Activated naive CD8-positive, alpha-beta T cell treated with anti-CD3 and anti-CD28 coated beads, Interleukin-2, amount 50 U/mL, for 16 hours (primary cell): ENCODE results near the gene TTC17.
"Not testable (repeated sequence)": the region's sequence is repeated elsewhere in the genome, so short reads cannot be mapped to it uniquely, and the experiment has no call there.

Experiments
- DNase-seq: peaks from one replicate; pipeline ENCODE4 v3.0.0-alpha.2; 2020; ENCODE audit warnings: low read depth, low spot score

Gene TTC17

GRCh38 chr11:43458486-43458885 is 99.8 kb downstream of the TTC17 start:
- DNase-seq: no peak

GRCh38 chr11:43459246-43459645 is 100.5 kb downstream of the TTC17 start:
- DNase-seq: no peak

GRCh38 chr11:43462359-43462758 is 103.6 kb downstream of the TTC17 start:
- DNase-seq: no peak

GRCh38 chr11:43467958-43468357 is 109.2 kb downstream of the TTC17 start:
- DNase-seq: no peak

- DNase-seq: not testable (repeated sequence)
Measured at GRCh38 chr11:43477491-43477890, 118.8 kb downstream of the TTC17 start.

GRCh38 chr11:43486141-43486540 is 127.4 kb downstream of the TTC17 start:
- no peak for DNase-seq

GRCh38 chr11:43489869-43490465 is 131.2 kb downstream of the TTC17 start:
- no peak for DNase-seq

- no peak for DNase-seq
Measured at GRCh38 chr11:43492701-43493100, 134.0 kb downstream of the TTC17 start.

GRCh38 chr11:43493431-43493830 is 134.7 kb downstream of the TTC17 start:
- DNase-seq: no peak

GRCh38 chr11:43497144-43497543 is 138.4 kb downstream of the TTC17 start:
- no peak for DNase-seq

GRCh38 chr11:43498561-43498960 is 139.8 kb downstream of the TTC17 start:
- DNase-seq: no peak

GRCh38 chr11:43503417-43503816 is 144.7 kb downstream of the TTC17 start:
- DNase-seq: no peak

- DNase-seq: no peak
Measured at GRCh38 chr11:43504316-43504950, 145.7 kb downstream of the TTC17 start.

- DNase-seq: no peak
Measured at GRCh38 chr11:43505171-43505570, 146.5 kb downstream of the TTC17 start.

- DNase-seq: no peak
Measured at GRCh38 chr11:43507171-43507570, 148.5 kb downstream of the TTC17 start.

GRCh38 chr11:43508511-43508918 is 149.8 kb downstream of the TTC17 start:
- no peak for DNase-seq

- no peak for DNase-seq
Measured at GRCh38 chr11:43511959-43512358, 153.2 kb downstream of the TTC17 start.

- no peak for DNase-seq
Measured at GRCh38 chr11:43515090-43515489, 156.4 kb downstream of the TTC17 start.

GRCh38 chr11:43516316-43516850 is 157.7 kb downstream of the TTC17 start:
- DNase-seq: no peak

- DNase-seq: no peak
Measured at GRCh38 chr11:43517518-43517917, 158.8 kb downstream of the TTC17 start.

- no peak for DNase-seq
Measured at GRCh38 chr11:43518408-43519160, 159.9 kb downstream of the TTC17 start.

- DNase-seq: no peak
Measured at GRCh38 chr11:43521471-43521870, 162.8 kb downstream of the TTC17 start.

GRCh38 chr11:43523632-43524031 is 164.9 kb downstream of the TTC17 start:
- DNase-seq: no peak
